Measurements from ENCODE around the gene ASAH2B. TPM values are rescaled to one million over a fixed set of nuclear protein-coding genes. Genes with fewer than 3 reads are reported as not detected.
"Not testable (repeated sequence)": the region's sequence is repeated elsewhere in the genome, so short reads cannot be mapped to it uniquely, and the experiment has no call there.

Gene ASAH2B
- total RNA-seq, 2 experiments from 2014 or later, result 0.13 to 0.34 TPM

DNA sequence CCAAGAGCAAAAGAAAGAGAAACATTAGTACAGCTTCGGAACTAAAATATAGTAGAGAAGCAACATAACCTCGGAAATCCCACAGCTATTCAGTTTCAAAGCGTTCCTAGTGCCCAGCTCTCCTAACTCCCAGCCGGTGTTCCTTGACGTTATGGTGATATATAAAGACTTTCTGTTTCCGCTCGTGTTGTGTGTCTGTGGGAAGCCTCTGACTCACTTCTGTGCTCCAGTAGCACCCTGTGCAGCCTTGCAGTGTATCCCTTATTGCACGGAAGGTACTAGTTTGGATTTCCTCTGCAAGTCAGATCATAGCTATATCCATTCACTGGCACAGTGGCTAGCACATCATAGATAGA is 535 bp downstream of the ASAH2B start:
- H3K27ac ChIP-seq (ENCODE audit: low read depth, low read length, poor library complexity, severe bottlenecking), result no peak overlapping the region
- peak overlapping the region; percentile 78 for H3K4me2 ChIP-seq (ENCODE audit: low read length)
- no peaks in the 10 kb centered on the region for H3K4me1 ChIP-seq (ENCODE audit: insufficient read depth, low read length, poor library complexity, severe bottlenecking)
- intact Hi-C loops (cut with micrococcal nuclease; ENCODE audit: unreplicated experiment), result no loop called here
- H3K79me2 ChIP-seq (ENCODE audit: insufficient read depth, low read depth, low read length), result no peaks in the 10 kb centered on the region
- no peaks in the 10 kb centered on the region for H3K9me3 ChIP-seq (ENCODE audit: low read length)
- TF ChIP-seq CTCF (conservative IDR thresholded peaks at IDR 0.05; ENCODE audit: low read length) (no peak), EZH2phosphoT487 (IDR thresholded peaks at IDR 0.05; ENCODE audit: borderline replicate concordance, low read depth, low read length) (no peak)
- DNase-seq (ENCODE audit: low spot score), result no peak
- H2AFZ ChIP-seq (ENCODE audit: low read length), result peak overlapping the region; percentile 87
- no peaks in the 10 kb centered on the region for H4K20me1 ChIP-seq (ENCODE audit: insufficient read depth, low read length)
- H3K36me3 ChIP-seq (ENCODE audit: insufficient read depth, low read length), result no peaks in the 10 kb centered on the region
- peak overlapping the region; percentile 67 for H3K4me3 ChIP-seq (ENCODE audit: low read depth, low read length, poor library complexity, severe bottlenecking)
- BruUV-seq (replicated peaks), result no TSS peak
- CTCF ChIA-PET (ENCODE audit: unreplicated experiment), result no interaction called here
- POLR2A ChIA-PET, result no interaction called here
- H3K9me2 ChIP-seq (ENCODE audit: insufficient read depth, low read length), result no peaks in the 10 kb centered on the region

DNA sequence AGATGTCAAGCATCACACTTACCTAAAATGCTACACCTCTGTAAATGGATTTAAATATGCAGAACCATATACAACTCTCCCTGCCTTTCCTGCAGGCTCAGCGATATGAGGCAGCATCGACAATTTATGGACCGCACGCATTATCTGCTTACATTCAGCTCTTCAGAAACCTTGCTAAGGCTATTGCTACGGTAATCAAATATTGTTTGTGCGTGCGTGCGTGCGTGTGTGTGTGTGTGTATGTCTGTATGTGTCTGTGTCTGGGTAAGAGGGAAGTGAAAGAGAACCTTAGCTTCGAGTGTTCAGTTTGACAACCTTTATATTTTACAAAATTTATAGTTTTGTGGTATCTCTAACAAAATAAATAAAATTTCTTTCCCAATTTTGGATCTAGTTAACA is 3.1 kb downstream of the ASAH2B start:
- H3K79me2 ChIP-seq (ENCODE audit: insufficient read depth, low read depth, low read length); POLR2A ChIA-PET; H4K20me1 ChIP-seq (ENCODE audit: insufficient read depth, low read length); H3K9me3 ChIP-seq (ENCODE audit: low read length); H3K9me2 ChIP-seq (ENCODE audit: insufficient read depth, low read length); BruUV-seq (replicated peaks); H3K4me2 ChIP-seq (ENCODE audit: low read length); H3K4me3 ChIP-seq (ENCODE audit: low read depth, low read length, poor library complexity, severe bottlenecking); H3K36me3 ChIP-seq (ENCODE audit: insufficient read depth, low read length); CTCF ChIA-PET (ENCODE audit: unreplicated experiment); H3K4me1 ChIP-seq (ENCODE audit: insufficient read depth, low read length, poor library complexity, severe bottlenecking); H3K27ac ChIP-seq (ENCODE audit: low read depth, low read length, poor library complexity, severe bottlenecking); DNase-seq (ENCODE audit: low spot score); intact Hi-C loops (cut with micrococcal nuclease; ENCODE audit: unreplicated experiment); H2AFZ ChIP-seq (ENCODE audit: low read length): not testable (repeated sequence)

- intact Hi-C loops (cut with micrococcal nuclease; ENCODE audit: unreplicated experiment); H2AFZ ChIP-seq (ENCODE audit: low read length); CTCF ChIA-PET (ENCODE audit: unreplicated experiment); H3K9me3 ChIP-seq (ENCODE audit: low read length); H3K4me3 ChIP-seq (ENCODE audit: low read depth, low read length, poor library complexity, severe bottlenecking); H3K9me2 ChIP-seq (ENCODE audit: insufficient read depth, low read length); POLR2A ChIA-PET; DNase-seq (ENCODE audit: low spot score); H3K79me2 ChIP-seq (ENCODE audit: insufficient read depth, low read depth, low read length); H3K4me1 ChIP-seq (ENCODE audit: insufficient read depth, low read length, poor library complexity, severe bottlenecking); H3K36me3 ChIP-seq (ENCODE audit: insufficient read depth, low read length); H4K20me1 ChIP-seq (ENCODE audit: insufficient read depth, low read length); H3K4me2 ChIP-seq (ENCODE audit: low read length); BruUV-seq (replicated peaks); H3K27ac ChIP-seq (ENCODE audit: low read depth, low read length, poor library complexity, severe bottlenecking): not testable (repeated sequence)
Observed at GRCh38 chr10:50766774-50767513, 27.2 kb downstream of the ASAH2B start.

DNA sequence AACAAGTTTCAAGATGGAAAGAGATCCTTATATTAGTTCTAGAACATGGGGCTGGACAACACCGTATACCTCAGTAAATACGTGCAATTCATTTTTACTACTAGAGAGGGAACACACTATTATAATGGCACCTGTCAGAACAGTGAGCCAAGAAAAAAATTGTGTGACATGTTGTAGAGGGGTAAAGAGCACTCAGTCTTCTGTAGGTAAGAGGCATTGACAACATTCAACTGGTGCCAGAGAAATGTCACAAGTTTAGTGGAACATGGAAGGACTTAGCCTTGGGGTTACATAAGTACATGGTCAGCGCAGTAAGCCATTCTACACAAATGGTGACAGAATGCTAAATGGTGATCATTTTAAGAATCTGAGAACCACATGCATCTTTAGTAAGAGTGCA is 32.3 kb downstream of the ASAH2B start:
- intact Hi-C loops (cut with micrococcal nuclease; ENCODE audit: unreplicated experiment); H3K4me1 ChIP-seq (ENCODE audit: insufficient read depth, low read length, poor library complexity, severe bottlenecking); H2AFZ ChIP-seq (ENCODE audit: low read length); POLR2A ChIA-PET; H3K9me2 ChIP-seq (ENCODE audit: insufficient read depth, low read length); H4K20me1 ChIP-seq (ENCODE audit: insufficient read depth, low read length); H3K4me2 ChIP-seq (ENCODE audit: low read length); BruUV-seq (replicated peaks); H3K9me3 ChIP-seq (ENCODE audit: low read length); DNase-seq (ENCODE audit: low spot score); H3K4me3 ChIP-seq (ENCODE audit: low read depth, low read length, poor library complexity, severe bottlenecking); H3K27ac ChIP-seq (ENCODE audit: low read depth, low read length, poor library complexity, severe bottlenecking); H3K79me2 ChIP-seq (ENCODE audit: insufficient read depth, low read depth, low read length); H3K36me3 ChIP-seq (ENCODE audit: insufficient read depth, low read length); CTCF ChIA-PET (ENCODE audit: unreplicated experiment): not testable (repeated sequence)
